NCI-H774 (cell line): ENCODE measurements around the gene GYS1.
"Not testable (repeated sequence)": the region's sequence is repeated elsewhere in the genome, so short reads cannot be mapped to it uniquely, and the experiment has no call there.

Experiments used
- DNase-seq: peaks from one replicate; lab custom pipeline; 2025; lab: John Stamatoyannopoulos, UW

Gene GYS1

DNA sequence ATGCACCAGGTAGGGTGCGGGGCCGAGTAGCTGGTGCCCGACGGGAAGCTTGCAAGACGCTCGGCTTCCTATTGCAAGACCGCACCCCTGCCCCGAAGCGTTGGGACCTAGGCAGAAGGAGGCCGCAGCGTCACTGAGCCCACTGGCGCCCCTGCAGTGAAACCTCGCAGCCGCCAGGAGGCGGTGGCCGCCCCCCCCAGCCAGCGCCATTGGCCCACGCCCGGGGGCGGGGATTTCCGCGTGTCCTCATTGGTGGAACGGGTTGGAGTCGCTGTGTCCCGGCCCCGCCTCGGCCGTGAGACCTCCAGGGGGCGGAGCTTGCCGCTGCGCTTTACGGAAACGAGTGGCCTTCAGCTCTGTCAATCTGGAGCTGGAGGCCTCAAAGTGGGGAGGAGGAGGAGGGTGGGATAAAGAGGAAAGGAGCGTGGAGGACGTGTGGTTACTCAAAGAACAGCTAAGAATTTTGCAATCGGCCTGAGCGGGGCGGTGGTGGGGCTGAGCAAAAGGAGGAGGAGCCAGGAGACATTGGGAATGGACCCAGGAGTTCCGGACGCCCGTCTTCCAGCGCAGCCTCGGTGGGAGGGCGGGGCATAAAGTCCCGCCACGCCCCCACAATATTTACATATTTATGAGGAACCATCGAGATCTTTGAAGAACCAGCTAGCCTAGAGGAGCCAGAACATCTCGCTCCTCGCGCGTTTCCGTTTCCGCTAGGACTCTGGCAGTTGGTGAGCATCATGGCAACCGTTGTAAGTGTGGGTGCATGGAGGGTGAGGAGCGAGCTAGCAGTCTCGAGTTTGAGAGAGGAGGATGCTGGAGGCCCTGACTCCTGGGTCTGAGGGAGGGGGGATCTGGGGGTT is at the start of gene GYS1, which contains the start of gene RUVBL2:
Gene GYS1 (minus strand): TSS at position 135 of the 860 bp plus-strand sequence. CDS start 197 bp downstream, outside the sequence.
Gene RUVBL2 (plus strand): TSS at position 713 of the 860 bp plus-strand sequence. CDS start 25 bp downstream, at position 738.
- DNase-seq: peak; percentile 99

- DNase-seq: not testable (repeated sequence)
Measured at GRCh38 chr19:49042666-49043065, 49.6 kb upstream of the GYS1 start.

GRCh38 chr19:49042177-49042576 is 49.1 kb upstream of the GYS1 start:
- no peak for DNase-seq

- DNase-seq: not testable (repeated sequence)
Measured at GRCh38 chr19:49039736-49040135, 46.6 kb upstream of the GYS1 start.

DNA sequence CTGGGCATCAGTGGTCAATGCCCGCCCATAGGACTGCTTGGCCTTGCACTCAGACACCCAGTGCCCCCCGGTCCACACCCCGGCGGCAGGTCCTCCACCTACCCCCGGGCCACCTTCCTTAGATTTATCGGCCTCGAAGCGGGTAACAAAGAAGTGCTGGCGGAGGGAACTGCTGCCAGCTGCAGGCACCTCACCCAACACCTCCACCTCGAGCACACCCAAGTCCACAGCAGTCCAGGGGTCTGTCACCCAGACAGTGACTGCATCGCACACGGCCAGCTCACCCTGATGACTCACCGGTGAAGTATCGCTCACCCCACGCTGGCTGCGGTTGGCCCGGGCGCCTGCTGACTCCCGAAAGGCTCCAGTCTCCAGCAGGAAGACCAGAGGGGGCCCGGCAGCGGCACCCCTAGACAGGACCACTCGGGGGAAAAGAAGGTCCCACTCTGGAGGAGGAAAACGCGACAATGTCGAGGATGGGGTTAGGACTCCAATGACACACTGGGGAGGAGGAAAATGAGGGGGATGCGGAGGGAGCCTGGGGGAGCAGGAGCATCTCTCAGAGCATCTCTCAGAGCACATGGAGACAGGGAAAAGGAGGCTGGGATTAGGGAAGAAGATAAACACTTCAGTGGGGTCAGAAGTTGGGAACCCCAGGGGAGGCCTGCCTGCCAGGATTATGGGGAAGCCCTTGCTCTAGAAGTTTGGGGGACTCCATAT is 45.6 kb upstream of the GYS1 start:
- DNase-seq: not testable (repeated sequence)

DNA sequence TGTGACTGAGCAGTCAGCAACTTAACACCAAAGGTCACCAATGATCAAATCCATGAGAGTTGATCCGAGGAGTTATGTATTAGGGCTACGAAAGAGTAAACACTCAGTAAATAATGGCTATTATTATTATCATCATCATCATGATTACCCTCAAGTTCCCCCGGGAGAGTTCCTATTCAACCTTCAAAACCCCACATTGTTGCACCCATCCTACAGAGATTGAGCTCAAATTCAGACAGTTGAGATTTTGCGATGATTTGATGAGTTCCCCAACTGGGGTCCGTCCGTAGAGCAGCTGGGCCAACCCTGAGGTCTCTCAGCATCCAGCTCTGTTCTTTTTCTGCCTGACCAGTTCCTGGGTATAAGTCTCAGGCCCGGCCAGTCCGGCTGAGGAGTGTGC is 45.0 kb upstream of the GYS1 start:
- DNase-seq: not testable (repeated sequence)

- DNase-seq: not testable (repeated sequence)
Measured at GRCh38 chr19:49036815-49037214, 43.7 kb upstream of the GYS1 start, which contains the start of gene CGB1. Gene CGB1, minus strand, starts transcription at chr19:49036895. Its CDS starts 184 bp downstream, at chr19:49036711.

DNA sequence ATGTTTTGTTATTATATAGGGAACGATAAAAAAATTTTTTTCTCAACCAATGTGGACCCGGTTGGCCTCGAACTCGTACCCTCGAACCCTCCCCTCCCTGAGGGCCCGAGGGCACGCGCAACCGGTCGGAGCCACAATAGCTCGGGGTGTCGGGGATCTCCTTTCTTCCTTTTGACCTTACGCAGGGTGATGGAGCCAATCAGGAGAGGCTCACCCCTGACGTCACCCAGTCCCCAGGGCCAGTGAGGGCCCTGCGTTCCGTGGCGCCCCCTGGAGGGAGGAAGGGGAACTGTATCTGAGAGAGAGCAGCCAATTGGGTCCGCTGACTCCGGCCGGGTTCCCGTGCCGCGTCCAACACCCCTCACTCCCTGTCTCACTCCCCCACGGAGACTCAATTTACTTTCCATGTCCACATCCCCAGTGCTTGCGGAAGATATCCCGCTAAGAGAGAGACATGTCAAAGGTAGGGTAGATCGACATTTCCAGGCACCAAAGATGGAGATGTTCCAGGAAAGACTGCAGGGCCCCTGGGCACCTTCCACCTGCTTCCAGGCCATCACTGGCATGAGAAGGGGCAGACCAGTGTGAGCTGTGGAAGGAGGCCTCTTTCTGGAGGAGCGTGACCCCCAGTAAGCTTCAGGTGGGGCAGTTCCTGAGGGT is 38.7 kb upstream of the GYS1 start, which contains the start of gene CGB2:
Gene CGB2 (plus strand): TSS at position 249 of the 660 bp plus-strand sequence. CDS start 206 bp downstream, at position 455.
- DNase-seq: peak; percentile 82

- not testable (repeated sequence) for DNase-seq
Measured at GRCh38 chr19:49030323-49030722, 37.2 kb upstream of the GYS1 start.

DNA sequence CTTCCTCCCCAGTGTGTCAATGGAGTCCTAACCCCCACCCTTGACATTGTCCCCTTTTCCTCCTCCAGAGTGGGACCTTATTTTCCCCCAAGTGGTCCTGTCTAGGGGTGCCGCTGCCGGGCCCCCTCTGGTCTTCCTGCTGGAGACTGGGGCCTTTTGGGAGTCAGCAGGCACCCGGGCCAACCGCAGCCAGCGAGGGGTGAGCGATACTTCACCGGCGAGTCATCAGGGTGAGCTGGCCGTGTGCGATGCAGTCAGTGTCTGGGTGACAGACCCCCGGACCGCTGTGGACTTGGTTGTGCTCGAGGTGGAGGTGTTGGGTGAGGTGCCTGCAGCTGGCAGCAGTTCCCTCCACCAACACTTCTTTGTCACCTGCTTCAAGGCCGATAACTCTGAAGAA is 36.6 kb upstream of the GYS1 start:
- not testable (repeated sequence) for DNase-seq

DNA sequence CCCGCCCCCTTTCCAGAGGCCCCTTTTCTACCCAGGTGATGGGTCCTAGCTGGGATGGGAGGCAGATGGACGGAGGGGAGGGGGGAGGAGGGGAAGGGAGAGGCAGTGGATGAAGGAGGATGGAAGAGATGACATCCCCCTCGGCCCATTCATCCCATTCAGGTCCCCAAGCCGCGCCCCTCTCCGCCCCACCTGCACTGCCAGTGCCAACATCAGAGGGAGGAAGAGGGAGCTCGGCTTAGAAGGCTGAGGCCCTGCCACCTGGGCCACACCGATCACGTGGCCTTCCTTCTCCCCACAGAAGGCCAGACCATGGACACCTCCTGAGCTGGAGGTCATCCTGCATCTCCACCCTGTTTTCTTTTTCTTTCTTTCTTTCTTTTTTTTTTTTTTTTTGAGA is 35.6 kb upstream of the GYS1 start:
- DNase-seq: not testable (repeated sequence)

DNA sequence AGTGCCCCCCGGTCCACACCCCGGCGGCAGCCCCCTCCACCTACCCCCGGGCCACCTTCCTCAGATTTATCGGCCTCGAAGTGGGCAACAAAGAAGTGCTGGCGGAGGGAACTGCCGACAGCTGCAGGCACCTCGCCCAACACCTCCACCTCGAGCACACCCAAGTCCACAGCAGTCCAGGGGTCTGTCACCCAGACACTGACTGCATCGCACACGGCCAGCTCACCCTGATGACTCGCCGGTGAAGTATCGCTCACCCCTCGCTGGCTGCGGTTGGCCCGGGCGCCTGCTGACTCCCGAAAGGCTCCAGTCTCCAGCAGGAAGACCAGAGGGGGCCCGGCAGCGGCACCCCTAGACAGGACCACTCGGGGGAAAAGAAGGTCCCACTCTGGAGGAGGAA is 32.5 kb upstream of the GYS1 start:
- not testable (repeated sequence) for DNase-seq

DNA sequence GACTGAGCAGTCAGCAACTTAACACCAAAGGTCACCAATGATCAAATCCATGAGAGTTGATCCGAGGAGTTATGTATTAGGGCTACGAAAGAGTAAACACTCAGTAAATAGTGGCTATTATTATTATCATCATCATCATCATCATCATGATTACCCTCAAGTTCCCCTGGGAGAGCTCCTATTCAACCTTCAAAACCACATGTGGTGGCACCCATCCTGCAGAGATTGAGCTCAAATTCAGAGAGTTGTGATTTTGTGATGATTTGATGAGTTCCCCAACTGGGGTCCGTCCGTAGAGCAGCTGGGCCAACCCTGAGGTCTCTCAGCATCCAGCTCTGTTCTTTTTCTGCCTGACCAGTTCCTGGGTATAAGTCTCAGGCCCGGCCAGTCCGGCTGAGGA is 32.0 kb upstream of the GYS1 start:
- not testable (repeated sequence) for DNase-seq

DNA sequence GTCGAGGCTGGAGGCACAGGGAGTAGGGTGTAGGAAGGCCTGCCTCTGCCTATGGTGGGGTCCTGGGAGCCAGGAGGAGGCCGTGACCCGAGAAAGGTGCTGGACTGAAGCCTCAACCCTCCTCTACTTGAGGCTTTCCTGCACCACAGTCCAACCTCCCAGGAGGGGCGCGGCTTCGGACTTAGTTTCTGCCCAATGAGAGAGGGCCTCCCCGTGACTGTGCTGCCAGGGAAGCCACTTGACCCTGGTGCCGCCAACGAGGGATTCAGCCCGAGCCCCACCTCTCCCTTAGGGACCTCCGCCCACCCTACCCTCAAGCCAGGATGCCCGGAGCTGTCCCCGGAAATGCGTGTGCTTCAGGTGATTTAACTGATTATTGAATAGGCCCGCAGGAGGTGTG is 31.1 kb upstream of the GYS1 start, which contains the start of gene CGB3:
Gene CGB3 (minus strand): TSS at position 101 of the 400 bp plus-strand sequence. CDS start 362 bp downstream, outside the sequence.
- DNase-seq: not testable (repeated sequence)

GRCh38 chr19:49022116-49022515 is 29.0 kb upstream of the GYS1 start:
- DNase-seq: no peak

GRCh38 chr19:49020931-49021895 is 28.1 kb upstream of the GYS1 start:
- DNase-seq: no peak

GRCh38 chr19:49020342-49020741 is 27.2 kb upstream of the GYS1 start:
- no peak for DNase-seq

DNA sequence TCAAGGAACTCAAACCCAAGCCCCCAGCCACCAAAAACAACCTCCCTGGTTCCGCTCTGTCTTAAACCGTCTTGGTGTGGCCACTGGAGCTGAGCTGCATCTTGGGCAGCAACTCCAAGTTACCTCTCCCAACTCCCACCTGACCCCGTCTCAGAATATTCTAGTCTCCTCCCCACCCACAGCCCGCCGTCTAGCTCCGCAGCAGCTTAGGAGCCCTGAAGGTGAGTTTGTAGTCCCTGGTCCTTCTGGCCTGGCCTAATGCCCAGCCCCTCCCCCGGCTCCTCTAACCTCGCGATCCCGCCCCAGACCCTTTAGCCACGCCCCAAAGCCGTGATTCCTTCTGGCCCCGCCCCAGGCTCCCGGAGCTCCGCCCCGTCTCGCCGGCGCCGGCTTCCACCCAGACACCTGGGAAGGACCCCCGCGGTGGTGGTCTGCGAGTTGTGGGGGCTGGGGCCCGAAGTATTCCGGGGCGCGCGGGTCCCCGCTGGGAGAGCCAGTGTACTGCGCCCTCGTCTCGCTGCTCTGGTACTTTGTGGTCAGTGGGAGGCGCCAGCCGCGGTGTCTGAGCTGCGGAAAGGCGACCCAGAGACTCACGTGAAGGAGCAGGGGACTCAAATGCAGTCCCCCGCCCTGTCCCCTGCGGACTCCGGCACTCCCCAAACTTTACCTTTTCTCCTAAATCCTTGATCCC is 26.3 kb upstream of the GYS1 start:
- DNase-seq: peak; percentile 67

DNA sequence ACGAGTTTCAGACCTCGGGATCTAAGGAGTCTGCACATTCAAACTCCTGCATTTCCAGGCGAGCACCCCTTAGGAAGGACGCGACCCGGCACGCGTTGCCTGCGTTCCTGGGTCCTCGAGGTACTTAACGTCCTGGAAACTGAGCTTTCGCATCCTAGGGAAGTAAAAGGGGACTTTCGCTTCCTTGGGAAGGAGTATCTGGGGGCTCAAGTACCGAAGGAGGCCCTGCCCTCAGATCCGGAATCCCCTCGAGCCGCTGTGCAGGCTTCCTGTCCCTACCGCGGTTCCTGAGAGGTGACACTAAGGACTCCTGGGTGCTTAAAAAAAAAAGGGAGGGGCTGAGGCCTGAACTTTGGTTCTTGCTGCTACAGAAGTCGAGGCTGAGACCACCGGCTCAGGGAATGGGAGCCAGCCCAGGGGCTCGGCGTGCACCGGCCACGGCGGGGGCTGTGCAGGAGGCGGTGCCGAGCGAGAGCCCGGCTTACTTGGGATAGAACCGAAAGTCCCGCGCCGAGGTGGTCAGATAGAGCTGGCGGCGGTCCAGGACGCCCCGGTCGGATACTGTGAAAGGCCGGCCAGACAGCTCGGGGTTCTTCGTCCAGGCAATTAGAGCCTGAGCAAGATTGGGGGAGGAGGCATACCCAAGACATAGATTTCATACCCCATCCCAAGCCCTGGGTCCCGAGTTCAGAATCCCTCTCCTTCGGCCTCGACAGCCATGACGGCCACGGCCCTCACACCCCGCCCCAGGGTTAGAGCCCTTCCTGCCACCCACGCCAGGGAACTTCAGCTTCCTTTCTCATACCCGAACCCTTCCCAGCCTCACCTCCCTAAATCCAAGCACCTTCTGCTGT is 25.5 kb upstream of the GYS1 start:
- DNase-seq: not testable (repeated sequence)
